AG09319 (cell line): ENCODE data around the gene RAI1.

Experiments used
- DNase-seq: peaks from one replicate; pipeline ENCODE4 v3.0.0-alpha.2; 2010; ENCODE audit warnings: low read depth; ENCODE audit errors: extremely low read depth
- TF ChIP-seq, protein P1 (sequence below): IDR thresholded peaks from 2 replicates; pipeline ENCODE4 v1.5.1; 2011; ENCODE audit warnings: low read depth, mild to moderate bottlenecking, inconsistent platforms, low read length, moderate library complexity

RAI1 gene

DNA sequence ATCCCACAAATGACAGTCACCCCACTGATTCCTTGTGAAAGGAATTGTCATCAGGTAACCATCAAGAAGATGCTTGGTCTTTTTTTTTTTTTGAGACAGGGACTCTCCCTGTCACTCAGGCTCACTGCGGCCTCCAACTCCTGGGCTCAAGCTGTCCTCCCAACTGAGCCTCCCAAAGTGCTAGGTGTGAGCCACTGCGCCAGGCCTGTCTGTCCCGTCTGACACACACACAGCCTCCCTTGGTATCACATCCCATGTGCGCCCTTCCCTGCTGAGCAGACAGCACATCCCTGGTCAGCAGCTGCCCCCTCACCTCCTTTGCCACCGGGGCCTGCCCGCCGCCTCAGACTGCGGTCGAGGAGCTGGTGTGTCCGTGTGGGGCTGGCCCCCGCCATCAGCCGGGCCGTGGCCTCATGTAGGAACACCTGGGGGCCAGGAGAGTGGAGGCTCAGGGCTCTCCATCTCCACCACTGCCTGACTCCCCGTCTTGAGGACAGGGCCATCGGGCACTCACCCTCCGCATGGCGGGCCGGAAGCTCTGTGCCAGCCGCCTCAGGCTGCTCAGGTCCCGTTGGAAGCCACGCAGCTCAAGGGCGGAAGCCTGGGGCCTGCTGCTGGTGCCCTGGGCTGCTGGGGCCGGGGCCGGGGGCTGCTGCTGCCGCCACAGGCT is 131.9 kb downstream of the RAI1 start:
- TF ChIP-seq, protein P1, sequence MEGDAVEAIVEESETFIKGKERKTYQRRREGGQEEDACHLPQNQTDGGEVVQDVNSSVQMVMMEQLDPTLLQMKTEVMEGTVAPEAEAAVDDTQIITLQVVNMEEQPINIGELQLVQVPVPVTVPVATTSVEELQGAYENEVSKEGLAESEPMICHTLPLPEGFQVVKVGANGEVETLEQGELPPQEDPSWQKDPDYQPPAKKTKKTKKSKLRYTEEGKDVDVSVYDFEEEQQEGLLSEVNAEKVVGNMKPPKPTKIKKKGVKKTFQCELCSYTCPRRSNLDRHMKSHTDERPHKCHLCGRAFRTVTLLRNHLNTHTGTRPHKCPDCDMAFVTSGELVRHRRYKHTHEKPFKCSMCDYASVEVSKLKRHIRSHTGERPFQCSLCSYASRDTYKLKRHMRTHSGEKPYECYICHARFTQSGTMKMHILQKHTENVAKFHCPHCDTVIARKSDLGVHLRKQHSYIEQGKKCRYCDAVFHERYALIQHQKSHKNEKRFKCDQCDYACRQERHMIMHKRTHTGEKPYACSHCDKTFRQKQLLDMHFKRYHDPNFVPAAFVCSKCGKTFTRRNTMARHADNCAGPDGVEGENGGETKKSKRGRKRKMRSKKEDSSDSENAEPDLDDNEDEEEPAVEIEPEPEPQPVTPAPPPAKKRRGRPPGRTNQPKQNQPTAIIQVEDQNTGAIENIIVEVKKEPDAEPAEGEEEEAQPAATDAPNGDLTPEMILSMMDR, result no peak
- DNase-seq, result no peak

DNA sequence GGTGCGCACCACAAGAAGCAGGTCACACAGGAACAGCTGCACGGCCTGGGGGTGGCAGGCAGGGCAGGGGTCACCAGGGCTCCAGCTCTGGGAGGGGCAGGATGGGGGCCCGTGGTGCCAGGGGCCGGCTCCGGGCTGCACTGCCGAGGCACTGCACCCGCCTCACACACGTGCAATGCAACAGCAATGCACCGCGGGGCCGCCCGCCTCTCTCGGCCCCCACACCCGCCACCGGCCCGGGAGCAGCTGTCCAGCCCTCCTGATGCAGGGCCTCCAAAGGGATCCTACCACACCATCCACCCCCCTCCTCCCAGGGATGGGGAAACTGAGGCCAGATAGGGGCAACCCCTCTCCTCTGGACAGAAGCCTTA is 132.5 kb downstream of the RAI1 start:
- TF ChIP-seq, protein P1, result no peak
- no peak for DNase-seq

DNA sequence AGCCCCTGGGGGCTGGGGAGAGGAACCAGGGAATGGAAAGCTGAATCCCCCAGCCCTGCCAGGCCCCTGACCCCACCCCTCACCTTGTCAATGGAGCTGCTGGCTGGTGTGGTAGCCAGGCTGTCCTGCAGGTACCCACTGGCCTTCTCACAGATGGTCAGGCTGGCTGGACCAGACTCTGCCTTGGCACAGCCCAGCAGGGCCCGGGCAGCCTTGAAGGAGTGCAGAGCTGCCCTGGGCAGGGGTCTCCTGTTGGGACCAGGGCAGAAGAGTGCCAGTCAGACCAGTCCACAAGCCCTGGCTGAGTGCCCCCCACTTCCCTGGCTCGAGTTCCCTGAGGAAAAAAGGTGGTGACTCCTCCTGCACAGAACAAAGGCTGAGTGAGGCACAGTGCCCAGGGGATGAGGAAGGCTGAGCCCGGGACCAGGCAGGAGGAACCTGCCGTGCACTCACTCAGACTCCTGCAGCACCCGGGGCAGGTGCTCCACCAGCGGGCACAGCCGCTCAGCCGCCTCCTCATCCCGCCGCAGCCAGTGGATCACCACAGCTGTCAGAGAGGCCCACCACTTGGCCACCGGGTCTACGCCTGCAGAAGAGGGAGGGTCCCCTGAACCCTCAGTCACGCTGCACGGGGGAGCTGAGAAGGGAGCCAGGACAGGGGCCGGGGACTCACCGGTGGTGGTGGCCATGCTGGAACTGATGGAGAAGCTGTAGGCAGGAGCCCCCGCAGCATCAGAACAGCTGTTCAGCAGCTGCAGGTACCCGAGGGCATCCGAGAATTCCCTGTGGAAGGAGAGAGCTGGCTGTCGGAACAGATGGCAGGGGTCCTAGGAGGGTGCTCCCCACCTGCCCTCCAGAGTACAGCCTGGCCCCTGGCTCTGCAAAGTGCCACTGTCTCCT is 133.2 kb downstream of the RAI1 start:
- TF ChIP-seq, protein P1, result no peak

DNA sequence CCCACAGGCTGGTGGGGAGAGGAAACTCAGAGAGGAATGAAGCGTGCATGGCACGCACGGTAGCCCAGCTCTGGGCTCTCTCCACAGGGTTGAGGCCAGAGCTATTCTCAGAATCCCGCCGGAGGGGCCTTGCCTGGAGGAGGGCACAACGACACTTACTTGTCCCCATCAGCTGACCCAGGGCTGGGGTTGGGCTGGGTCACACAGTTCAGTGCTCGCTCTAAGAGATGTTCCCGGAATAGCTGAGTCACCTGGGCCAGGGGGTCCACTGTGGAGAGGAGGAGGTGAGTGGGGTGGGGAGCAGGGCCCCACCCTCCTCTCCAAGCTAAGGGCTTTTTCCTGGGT is 133.8 kb downstream of the RAI1 start:
- TF ChIP-seq, protein P1, result no peak
- no peak for DNase-seq

More for the DNA sequence above, 133.2 kb downstream of the RAI1 start:
- no peak for DNase-seq

DNA sequence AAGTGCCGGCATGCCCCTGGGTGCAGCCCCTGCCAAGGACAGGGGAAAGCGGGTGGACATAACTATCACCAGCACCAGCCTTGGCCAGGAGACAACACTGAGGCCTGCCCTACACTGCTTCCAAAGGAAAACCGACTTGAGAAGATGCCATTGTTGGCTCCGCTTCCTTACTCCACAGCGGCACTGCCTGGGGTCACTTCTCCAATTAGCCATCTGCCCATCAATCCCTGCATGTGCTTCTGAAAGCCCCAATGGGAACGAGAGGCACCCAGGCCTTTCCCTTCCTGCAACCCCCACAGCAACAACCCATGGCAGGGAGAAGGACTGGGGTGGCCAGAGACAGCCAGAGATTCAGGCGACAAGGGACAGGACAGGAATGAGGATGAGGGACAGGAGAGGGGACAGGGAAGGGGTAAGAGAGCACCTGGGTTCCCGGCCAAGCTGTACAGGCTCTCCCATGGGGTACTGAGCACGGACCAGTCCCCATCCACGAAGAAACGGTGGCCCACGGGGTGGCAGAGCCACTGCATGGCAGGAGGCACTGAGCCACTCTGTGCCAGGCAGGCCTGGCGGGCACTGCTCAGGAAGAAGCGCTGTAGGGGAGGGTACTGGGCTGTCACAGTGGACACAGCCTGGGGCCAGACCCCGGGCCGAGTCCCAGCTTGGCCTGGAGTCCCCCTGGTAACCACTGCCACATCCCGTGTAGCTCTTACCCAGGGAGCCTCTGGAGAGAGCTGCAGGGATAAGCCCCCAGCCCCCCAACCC is 134.4 kb downstream of the RAI1 start:
- no peak for DNase-seq
- TF ChIP-seq, protein P1, result no peak

DNA sequence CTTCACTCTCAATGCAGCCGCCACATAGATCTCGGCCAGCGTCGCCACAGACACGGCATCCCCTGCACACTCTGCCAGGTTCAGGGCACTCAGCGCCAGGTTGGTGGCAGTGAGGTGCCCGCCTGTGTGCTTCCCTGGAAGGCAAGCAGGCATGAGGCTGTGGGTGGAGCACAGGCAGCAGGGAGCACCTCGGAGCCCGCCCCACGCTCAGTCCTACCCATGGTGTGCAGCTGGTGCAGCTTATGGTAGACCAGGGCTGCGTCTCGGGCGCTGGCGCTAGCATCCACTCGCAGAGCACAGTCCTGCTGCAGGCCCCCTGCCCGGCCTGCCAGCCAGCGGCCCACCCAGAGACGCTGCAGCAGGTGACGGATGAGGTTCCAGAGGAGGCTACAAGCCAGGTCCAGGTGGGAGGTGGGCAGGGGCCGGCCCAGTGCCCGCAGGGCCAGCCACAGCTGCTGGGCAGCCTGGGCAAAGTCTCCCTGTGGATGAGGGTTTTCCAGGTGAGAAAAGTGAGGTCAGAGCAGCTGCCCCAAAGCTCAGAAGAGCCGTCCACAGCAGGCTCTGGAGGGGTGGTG is 135.1 kb downstream of the RAI1 start:
- TF ChIP-seq, protein P1, result no peak
- DNase-seq, result no peak
